Measurements from ENCODE around the gene CRACR2A. TPM values are rescaled to one million over a fixed set of nuclear protein-coding genes. Genes with fewer than 3 reads are reported as not detected.

CRACR2A gene
- total and polyA plus RNA-seq, 2 of the 4 experiments (the other 2 are of a cell fraction) = 0.54 to 0.60 TPM

GRCh38 chr12:3622822-3623690 lies 129.9 kb downstream of the CRACR2A start:
- H4K5ac ChIP-seq (ENCODE audit: low read depth, low read length) = no peak overlapping the region
- H2AFZ ChIP-seq (replicated peaks; ENCODE audit: low read length, poor library complexity) = no peak overlapping the region
- H3K9me3 ChIP-seq (ENCODE audit: control insufficient read depth, insufficient read depth, low read length) = no peaks in the 10 kb centered on the region
- no peaks in the 10 kb centered on the region for H4K20me1 ChIP-seq (ENCODE audit: insufficient read depth, low read length)
- no peak overlapping the region for H3K4me3 ChIP-seq (ENCODE audit: insufficient read depth, low read depth, low read length)
- no peak overlapping the region for H3K56ac ChIP-seq (ENCODE audit: extremely low read depth, insufficient read depth, low read length)
- no peaks in the 10 kb centered on the region for H3K9me1 ChIP-seq (ENCODE audit: insufficient read depth, low read length)
- in situ Hi-C loops (cut with MboI; ENCODE audit: low sequenced_read_pairs) (no loop called here), intact Hi-C loops (cut with micrococcal nuclease) (no loop called here), dilution Hi-C loops (cut with HindIII; ENCODE audit: low sequenced_read_pairs, unreplicated experiment) (no loop called here)
- H2BK20ac ChIP-seq (ENCODE audit: low read depth, low read length) = no peak overlapping the region
- no peak overlapping the region for H3K4ac ChIP-seq (ENCODE audit: low read depth, low read length)
- no peak overlapping the region for H3K27ac ChIP-seq (ENCODE audit: insufficient read depth, low read length)
- no peak overlapping the region for H2AK5ac ChIP-seq (ENCODE audit: low read depth, low read length)
- WGBS, 2 experiments (ENCODE audit: extremely low coverage in 2 of 2, insufficient read length in 1 of 2) = 60% methylated on average over 8 of the region's 18 CpGs; no CpG with 5 or more reads in 1 of the 2 experiments
- H3K27me3 ChIP-seq (ENCODE audit: control insufficient read depth, insufficient read depth, low read length) = peaks cover 11% of the 10 kb centered on the region
- CTCF ChIA-PET = no interaction called here
- POLR2A ChIA-PET (ENCODE audit: unreplicated experiment) = no interaction called here
- no peak overlapping the region for H3K9ac ChIP-seq (ENCODE audit: low read depth, low read length)
- H3K23ac ChIP-seq (ENCODE audit: low read depth, low read length) = no peak overlapping the region
- H3K36me3 ChIP-seq (ENCODE audit: control insufficient read depth, insufficient read depth, low read length) = no peaks in the 10 kb centered on the region
- no peak overlapping the region for H3K4me2 ChIP-seq (ENCODE audit: low read depth, low read length)
- H2BK120ac ChIP-seq (ENCODE audit: low read depth, low read length) = no peak overlapping the region
- no TSS peak for BruUV-seq (replicated peaks)
- H4K8ac ChIP-seq (ENCODE audit: low read depth in 2 of 2, low read length in 2 of 2) = no peak overlapping the region
- H4K91ac ChIP-seq (ENCODE audit: insufficient read depth, low read depth, low read length) = no peak overlapping the region
- H3K79me1 ChIP-seq (ENCODE audit: low read depth in 1 of 2, low read length in 2 of 2) = no peaks in the 10 kb centered on the region
- H2AK9ac ChIP-seq (replicated peaks; ENCODE audit: low read depth, low read length, poor library complexity) = no peak overlapping the region
- DNase-seq (no peak), ATAC-seq (ENCODE audit: low read depth) (no peak)
- no peak overlapping the region for H3K18ac ChIP-seq (ENCODE audit: low read depth, low read length)
- H2BK15ac ChIP-seq (ENCODE audit: low read depth, low read length) = no peak overlapping the region
- H2BK5ac ChIP-seq (ENCODE audit: low read depth, low read length, poor library complexity, severe bottlenecking) = no peak overlapping the region
- H3K14ac ChIP-seq (replicated peaks; ENCODE audit: low read depth, low read length) = no peak overlapping the region
- H3K4me1 ChIP-seq (ENCODE audit: control insufficient read depth, insufficient read depth, low read length) = no peaks in the 10 kb centered on the region
- TF ChIP-seq MAZ (IDR thresholded peaks at IDR 0.05; ENCODE audit: borderline replicate concordance, low read depth, low read length) (no peak), CHD1 (IDR thresholded peaks at IDR 0.05; ENCODE audit: low read depth, low read length) (no peak), NFE2L2 (IDR thresholded peaks at IDR 0.05; ENCODE audit: low read depth, low read length) (no peak), BHLHE40 (IDR thresholded peaks at IDR 0.05; ENCODE audit: low read depth, low read length) (no peak), CEBPB (IDR thresholded peaks at IDR 0.05; ENCODE audit: low read depth, low read length) (no peak), FOS (IDR thresholded peaks at IDR 0.05; ENCODE audit: low read depth, low read length) (no peak), POLR2A (IDR thresholded peaks at IDR 0.05; ENCODE audit: low read depth, low read length) (no peak), RFX5 (IDR thresholded peaks at IDR 0.05; ENCODE audit: low read depth, low read length) (no peak), MAFK (IDR thresholded peaks at IDR 0.05; ENCODE audit: low read depth, low read length) (no peak), SMC3 (IDR thresholded peaks at IDR 0.05; ENCODE audit: low read depth, low read length) (no peak), ELK1 (IDR thresholded peaks at IDR 0.05; ENCODE audit: borderline replicate concordance, low read depth, low read length) (no peak), MXI1 (IDR thresholded peaks at IDR 0.05; ENCODE audit: borderline replicate concordance, low read depth, low read length) (no peak), RCOR1 (IDR thresholded peaks at IDR 0.05; ENCODE audit: insufficient replicate concordance, low read length) (no peak)
- TF ChIP-seq, protein P1, sequence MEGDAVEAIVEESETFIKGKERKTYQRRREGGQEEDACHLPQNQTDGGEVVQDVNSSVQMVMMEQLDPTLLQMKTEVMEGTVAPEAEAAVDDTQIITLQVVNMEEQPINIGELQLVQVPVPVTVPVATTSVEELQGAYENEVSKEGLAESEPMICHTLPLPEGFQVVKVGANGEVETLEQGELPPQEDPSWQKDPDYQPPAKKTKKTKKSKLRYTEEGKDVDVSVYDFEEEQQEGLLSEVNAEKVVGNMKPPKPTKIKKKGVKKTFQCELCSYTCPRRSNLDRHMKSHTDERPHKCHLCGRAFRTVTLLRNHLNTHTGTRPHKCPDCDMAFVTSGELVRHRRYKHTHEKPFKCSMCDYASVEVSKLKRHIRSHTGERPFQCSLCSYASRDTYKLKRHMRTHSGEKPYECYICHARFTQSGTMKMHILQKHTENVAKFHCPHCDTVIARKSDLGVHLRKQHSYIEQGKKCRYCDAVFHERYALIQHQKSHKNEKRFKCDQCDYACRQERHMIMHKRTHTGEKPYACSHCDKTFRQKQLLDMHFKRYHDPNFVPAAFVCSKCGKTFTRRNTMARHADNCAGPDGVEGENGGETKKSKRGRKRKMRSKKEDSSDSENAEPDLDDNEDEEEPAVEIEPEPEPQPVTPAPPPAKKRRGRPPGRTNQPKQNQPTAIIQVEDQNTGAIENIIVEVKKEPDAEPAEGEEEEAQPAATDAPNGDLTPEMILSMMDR (conservative IDR thresholded peaks at IDR 0.05; ENCODE audit: low read depth, low read length) = no peak
- TF ChIP-seq, protein P2, sequence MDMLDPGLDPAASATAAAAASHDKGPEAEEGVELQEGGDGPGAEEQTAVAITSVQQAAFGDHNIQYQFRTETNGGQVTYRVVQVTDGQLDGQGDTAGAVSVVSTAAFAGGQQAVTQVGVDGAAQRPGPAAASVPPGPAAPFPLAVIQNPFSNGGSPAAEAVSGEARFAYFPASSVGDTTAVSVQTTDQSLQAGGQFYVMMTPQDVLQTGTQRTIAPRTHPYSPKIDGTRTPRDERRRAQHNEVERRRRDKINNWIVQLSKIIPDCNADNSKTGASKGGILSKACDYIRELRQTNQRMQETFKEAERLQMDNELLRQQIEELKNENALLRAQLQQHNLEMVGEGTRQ (IDR thresholded peaks at IDR 0.05; ENCODE audit: low read depth, low read length) = no peak

All from IMR-90 (cell line).